GM18505 (cell line): ENCODE measurements around the gene PER1.

Source experiments
- ATAC-seq: cut with Tn5 transposase; IDR thresholded peaks from one replicate; pipeline ENCODE4 v1.9.1; 2021; ENCODE audit not compliant: unreplicated experiment
- POLR2A ChIP-seq: IDR thresholded peaks from 4 replicates; pipeline ENCODE4 v1.6.1; 2011; ENCODE audit warnings: borderline replicate concordance; ENCODE audit not compliant: insufficient read depth, insufficient read length; ENCODE audit errors: extremely low read depth

PER1 gene, protein sequence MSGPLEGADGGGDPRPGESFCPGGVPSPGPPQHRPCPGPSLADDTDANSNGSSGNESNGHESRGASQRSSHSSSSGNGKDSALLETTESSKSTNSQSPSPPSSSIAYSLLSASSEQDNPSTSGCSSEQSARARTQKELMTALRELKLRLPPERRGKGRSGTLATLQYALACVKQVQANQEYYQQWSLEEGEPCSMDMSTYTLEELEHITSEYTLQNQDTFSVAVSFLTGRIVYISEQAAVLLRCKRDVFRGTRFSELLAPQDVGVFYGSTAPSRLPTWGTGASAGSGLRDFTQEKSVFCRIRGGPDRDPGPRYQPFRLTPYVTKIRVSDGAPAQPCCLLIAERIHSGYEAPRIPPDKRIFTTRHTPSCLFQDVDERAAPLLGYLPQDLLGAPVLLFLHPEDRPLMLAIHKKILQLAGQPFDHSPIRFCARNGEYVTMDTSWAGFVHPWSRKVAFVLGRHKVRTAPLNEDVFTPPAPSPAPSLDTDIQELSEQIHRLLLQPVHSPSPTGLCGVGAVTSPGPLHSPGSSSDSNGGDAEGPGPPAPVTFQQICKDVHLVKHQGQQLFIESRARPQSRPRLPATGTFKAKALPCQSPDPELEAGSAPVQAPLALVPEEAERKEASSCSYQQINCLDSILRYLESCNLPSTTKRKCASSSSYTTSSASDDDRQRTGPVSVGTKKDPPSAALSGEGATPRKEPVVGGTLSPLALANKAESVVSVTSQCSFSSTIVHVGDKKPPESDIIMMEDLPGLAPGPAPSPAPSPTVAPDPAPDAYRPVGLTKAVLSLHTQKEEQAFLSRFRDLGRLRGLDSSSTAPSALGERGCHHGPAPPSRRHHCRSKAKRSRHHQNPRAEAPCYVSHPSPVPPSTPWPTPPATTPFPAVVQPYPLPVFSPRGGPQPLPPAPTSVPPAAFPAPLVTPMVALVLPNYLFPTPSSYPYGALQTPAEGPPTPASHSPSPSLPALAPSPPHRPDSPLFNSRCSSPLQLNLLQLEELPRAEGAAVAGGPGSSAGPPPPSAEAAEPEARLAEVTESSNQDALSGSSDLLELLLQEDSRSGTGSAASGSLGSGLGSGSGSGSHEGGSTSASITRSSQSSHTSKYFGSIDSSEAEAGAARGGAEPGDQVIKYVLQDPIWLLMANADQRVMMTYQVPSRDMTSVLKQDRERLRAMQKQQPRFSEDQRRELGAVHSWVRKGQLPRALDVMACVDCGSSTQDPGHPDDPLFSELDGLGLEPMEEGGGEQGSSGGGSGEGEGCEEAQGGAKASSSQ (N-terminal part only)

DNA sequence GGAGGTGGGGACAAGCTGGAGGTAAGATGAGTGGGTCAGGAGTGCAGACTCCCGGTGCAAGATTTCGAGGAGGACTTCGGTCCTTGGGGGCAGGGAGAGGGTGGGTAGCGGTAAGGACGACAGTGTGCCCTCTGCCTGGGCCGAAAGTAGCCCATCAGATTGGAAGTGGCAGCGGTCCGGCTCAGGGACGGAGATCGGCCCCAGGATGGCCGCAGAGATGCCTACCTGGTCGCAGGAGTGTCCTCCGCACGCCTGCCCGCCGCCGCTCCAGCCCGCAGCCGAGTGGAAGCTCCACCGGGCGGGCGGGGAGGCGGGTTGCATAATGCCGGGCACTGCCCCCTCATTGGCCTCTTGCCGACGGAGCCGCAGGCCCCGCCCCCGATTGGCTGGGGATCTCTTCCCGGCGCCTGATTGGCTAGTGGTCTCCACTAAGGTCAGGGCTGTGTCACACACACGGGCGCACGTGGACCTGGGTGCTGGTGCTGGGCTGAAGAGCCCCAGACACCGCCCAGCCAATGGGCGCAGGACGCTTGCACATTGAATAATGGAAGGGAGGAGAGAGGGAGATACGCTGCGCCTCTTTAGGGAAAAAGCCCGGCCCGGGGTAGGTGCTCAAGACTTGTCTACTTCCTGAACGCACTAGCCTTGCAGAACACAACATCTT is at the start of gene PER1:
Gene PER1 (minus strand): TSS at position 293 of the 664 bp plus-strand sequence. CDS start 1,698 bp downstream, outside the sequence.
- TF ChIP-seq POLR2A, result peak; percentile 85
- no peak for ATAC-seq

DNA sequence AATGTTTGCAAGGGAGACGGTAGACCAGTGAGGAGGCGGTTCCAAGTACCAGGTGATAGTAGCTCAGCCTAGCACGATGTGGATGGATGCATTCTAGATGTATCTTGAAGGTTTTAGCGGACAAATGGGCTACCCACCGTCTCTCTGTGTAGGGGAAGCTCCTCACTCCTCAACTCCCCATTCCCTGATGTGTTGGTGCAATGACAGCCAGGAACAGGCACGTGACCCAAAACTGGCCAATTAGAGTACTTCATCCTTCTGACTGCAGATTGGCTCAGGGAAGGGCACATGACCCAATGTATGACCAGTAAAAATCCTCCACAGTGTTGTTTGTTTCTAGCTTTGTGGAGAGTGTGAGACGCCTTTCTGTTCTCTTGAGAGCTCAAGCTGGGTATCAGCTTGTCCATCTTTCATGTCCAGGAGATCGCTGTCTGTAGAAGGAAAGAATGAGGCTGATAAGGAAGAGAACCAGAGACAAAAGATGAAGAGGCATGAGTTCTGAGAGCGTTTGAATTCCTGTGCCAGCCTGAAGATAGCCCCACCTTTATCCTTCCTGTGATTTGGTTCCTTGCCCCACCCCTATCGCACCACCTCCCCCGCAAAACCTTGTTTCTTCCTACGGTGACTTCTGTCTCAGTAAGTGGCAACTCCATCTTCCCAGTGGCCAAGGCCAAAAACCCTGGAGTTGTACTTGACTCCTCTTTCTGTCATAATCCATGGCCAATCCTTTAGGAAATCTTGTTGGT is 40.0 kb upstream of the PER1 start:
- ATAC-seq, result no peak
- TF ChIP-seq POLR2A, result peak; percentile 78

DNA sequence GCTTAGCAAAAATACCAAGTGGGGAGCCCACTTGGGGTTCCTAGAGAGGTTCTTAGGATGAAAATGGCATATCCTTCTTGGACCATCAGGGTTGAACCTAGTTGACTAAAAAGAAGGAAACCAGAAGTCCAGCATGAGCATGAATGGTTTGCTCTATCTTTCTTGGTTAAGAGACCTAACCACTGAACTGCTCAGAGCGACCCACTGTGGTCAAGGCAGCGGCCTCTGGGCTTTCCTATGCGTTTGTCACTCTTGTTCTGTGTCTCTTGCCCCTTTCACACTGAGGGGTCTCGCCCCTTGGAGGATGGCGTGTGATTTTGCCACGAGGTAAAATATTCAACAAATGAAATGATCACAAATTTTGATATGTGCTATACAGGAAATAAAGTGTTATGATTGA is 38.3 kb upstream of the PER1 start:
- TF ChIP-seq POLR2A, result no peak
- no peak for ATAC-seq

DNA sequence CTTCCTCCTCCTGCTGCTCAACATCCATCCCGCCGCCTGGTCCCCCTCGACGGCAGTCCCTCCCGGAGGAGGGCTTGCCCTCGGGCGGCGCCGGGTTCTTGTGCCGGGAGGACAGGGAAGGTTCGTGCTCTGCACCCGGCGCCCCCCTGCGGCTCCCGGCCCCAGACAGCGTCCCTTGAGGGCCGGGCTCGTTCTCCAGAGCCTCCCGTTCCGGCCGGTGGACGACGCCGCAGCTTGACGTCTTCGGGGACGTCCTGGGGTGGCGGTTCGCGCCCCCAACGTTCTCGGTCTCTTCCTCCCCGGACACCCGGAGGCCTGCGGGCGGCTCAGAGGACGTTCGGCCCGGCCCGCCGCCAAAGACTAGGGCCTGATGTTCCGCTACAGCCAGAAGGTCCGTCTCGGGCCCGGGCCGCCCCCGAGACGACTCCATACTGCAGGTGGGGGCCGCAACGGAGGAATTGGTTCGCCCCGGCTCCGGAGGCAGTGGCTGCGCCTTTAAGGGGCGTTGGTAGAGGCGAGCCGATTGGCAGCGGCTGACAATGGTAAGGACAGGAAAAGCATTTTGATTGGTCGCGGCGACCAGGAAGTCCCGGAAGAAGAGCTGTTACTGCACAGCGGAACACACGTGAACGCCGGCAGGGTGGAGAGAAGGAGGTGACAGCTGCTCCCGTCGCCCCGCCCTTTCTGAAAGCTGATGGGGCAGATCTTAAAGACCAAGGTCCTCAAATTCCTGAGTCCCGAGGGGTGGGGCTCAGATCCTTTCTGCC is 37.7 kb upstream of the PER1 start, which contains the start of gene BORCS6:
Gene BORCS6 (minus strand): TSS at position 470 of the 767 bp plus-strand sequence. CDS start 40 bp downstream, at position 430.
- ATAC-seq, result peak; percentile 45

DNA sequence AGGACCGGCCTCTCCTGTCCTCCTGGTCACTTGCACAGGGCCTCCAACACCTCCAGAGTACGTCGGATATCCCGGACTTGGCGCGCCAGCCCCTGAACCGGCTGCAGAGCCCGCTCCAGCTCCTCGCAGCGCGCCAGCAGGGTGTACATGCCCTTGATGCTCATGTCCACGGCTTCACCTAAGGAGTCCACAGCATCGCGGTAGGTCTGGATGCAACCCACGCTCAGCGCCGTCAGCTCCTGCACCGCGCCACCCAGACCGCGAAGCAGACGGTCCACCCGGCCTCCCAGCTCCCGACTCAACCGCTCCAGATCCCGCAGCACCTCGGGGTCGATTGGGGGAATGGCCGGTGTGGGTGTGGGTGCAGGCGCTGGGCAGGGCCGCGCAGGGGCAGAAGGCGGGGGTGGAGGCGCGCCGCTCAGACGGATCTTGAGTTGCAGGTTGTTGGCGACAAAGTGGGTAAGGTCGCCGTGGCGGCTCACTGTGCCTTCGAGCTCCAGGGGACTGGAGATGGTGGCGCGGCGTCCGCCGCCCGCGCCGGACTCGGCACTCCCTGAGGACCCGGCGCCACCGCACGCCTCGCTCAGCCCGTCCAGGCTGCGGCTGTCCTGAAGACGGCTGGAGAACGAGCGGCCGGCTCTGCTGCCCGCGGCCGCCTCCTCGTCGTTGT is 37.0 kb upstream of the PER1 start:
- no peak for ATAC-seq

More for the DNA sequence above, 37.7 kb upstream of the PER1 start, which contains the start of gene BORCS6:
- TF ChIP-seq POLR2A, result peak; percentile 81

DNA sequence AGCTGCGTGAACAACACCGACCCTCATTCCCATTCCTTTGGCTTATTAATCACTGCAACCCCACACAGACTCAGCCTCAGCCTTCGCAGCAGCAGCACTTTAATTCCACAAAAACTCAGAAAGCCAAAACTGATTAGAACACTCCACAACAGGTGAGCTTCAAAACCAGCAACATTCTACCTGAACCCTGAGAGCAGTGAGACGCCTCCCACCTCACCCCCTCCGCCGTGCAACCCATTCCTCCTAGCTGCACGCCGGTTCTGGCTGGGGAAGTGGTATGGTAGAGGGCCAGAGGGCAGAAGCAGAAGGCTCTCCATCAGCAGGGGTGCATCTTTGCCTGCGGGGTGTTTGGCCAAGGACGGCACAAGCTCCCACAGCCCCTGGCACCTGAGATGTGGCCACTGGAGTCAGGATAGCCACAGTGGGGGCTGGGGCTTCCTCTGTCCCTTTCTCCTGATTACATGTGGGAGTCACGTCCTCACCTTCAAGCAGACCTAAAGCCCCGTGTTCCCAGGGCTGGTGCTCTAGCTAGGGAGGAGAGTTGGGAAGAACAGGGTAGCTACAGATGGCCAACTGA is 36.1 kb upstream of the PER1 start:
- no peak for TF ChIP-seq POLR2A
- ATAC-seq, result no peak

More for the DNA sequence above, 37.0 kb upstream of the PER1 start:
- no peak for TF ChIP-seq POLR2A

DNA sequence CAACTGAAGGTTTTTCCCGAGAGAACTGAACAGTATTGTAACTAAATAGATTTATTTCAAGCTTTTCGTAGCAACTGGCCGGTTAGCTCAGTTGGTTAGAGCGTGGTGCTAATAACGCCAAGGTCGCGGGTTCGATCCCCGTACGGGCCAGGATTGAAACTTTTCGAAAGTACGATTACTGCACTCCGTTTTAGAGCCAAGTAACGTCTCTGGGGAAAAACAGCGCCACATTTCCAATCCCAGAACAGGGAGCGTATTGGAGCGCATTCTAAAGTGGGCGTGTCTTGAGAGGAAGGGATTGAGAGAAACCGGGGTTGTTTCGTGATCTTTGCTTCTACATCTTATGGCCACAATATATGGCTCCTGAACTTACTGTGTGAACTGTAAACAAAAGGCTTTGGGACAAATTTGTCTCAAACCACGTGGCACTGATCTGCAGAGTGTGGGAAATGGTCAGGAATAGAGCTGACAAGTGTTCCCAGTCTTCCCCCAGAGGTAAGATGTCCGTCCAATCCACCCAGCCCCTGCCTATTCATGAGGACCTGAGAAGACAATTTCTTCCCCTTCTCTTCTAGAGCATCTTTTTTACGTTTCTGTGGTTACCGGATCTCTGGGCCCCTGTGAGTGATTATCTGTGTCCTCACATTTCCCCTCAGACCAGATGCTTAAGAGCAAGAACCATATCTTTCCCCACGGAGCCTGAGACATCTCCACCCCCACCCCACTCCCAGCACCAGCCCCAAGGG is 35.5 kb upstream of the PER1 start:
- TF ChIP-seq POLR2A, result peak; percentile 55

DNA sequence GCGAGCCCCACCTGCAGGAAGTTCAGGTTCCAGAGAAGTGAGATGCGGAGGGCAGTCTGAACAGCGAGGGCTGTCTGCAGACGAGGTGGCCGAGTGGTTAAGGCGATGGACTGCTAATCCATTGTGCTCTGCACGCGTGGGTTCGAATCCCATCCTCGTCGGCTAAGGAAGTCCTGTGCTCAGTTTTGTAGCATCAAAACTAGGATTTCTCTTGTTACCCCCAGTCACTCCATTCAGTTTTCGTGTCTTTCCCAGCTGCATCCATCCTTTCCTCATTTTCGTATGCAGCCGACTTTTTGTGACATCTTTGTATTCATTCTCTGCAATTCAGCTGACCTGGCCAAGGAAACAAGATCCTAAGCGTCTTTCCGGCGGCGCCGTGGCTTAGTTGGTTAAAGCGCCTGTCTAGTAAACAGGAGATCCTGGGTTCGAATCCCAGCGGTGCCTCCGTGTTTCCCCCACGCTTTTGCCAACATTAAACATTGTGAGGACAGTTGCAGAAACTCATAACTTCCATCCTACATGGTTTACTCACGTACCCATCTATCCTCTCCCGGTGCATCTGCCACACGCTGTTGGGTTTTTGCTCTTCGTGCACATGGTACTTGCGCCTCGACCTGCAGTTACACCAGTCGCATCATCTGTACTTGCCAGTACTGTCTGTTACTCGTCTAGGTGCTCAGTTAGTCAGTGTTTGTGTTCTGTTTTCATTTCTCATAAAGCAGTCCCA is 34.7 kb upstream of the PER1 start:
- TF ChIP-seq POLR2A, result no peak
- ATAC-seq, result peak; percentile 31

More for the DNA sequence above, 35.5 kb upstream of the PER1 start:
- peak; percentile 10 for ATAC-seq

DNA sequence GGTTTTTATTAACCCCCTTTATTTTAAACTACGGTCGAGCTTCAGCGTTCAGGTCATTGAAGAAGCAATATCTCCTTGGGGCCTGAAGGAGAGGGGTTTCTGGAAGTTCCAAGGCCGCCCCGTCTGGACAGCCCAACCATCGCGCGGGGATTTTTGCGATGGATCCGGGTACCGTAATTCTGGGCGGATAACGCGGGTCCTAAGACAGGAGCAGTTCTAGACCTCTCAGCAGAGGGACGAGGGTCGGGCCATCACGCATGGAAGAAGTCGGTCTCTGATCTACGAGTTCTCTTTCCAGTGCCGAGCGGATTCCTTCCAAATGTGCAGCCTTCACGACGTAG is 34.2 kb upstream of the PER1 start:
- peak; percentile 1 for ATAC-seq
- TF ChIP-seq POLR2A, result peak; percentile 31
